NCI-H82 treated with DMSO at 0.1 percent for 48 hours (cell line): ENCODE measurements around the gene NAA40.

ENCODE experiments used
- DNase-seq: peaks from one replicate; lab custom pipeline; 2025; ENCODE audit not compliant: unreplicated experiment; lab: John Stamatoyannopoulos, UW

NAA40 gene

GRCh38 chr11:63912678-63913077 lies 26.1 kb upstream of the NAA40 start:
- DNase-seq: no peak

- no peak for DNase-seq
Measured at GRCh38 chr11:63913866-63914830, 24.7 kb upstream of the NAA40 start.

DNA sequence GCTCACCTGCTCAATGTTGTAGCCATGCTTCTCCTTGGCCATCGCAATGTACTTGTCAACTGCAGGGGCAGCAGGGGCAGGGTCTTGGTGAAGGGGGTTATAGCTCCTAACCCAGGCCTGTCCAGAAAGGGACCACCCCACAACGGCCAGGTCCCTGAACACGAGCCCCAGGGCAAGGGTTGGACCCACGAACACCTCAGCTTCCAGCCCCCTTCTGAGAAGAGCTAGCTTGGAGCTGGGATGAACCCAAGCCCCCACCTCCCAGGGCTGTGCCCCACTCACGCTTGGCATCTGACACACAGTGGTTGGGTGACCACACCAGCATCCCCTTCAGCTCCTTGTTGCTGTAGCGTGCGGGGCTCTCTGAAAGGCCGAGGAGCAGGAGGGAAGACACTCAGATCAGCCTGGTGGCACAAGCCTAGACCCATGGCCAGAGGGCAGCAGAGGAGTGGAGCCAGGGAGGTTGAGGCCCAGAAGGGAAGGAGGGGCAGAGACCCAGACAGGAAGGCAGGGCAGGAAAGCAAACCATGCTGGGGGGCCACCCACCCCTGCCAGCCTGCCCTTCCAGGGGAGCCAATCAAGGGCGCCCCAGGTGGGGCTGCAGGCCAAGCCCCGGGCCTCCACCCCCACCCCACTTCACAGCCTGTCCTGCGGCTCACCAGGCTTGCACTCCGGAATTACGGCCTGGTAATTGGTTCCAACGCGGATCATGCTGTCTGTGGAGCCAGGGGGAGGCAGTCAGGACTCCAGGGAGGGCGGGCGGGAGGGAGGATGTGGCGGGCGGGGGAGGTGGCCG lies 23.7 kb upstream of the NAA40 start:
- DNase-seq: no peak

DNA sequence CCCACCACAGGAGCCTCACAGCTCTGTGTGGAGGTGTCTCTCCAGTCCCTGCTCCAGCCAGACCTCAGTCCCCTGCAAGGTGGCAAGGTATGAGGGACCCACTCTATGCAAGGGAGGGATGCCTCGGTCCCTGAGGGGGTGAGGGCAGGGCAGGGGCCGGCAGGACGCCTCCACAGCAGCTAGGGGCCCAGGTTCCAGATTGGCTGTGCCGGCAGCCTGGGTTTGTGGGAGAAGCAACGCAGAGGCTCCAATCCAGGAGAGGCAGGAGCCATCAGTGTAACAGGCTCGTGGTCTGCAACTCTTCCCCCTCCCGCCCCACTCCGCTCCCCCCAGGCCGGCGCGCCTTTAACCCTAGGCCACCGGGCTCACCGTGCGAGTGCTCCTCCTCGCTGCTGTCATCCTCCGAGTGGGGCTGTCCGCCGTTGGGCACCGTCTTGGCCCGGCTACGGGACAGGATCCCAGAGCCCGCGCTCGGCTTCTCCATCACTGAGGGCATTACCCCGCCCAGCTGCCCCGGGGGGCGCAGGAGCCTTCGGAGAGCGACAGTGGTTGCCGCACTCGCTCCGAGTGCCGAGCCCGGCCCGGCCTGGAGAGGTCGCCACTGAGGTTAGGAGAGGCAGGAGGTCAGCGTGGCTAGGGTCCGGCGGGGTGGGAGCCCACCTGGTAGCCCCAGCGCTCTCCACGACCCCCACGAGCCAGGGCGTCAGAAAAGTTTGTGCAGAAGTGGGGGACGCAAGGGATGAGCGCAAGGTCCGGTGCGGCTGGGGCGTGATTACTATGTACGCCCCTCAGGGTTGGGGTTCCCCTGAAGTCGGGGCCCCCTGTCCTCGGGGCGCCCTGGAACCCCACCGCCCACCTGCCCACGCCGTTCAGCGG lies 22.6 kb upstream of the NAA40 start:
- peak; percentile 27 for DNase-seq

- DNase-seq: peak; percentile 56
Measured at GRCh38 chr11:63916837-63917691, 21.7 kb upstream of the NAA40 start, which contains the start of gene RCOR2. Gene RCOR2 (minus strand): TSS chr11:63917164. CDS start chr11:63916456, 708 bp downstream.

- peak; percentile 78 for DNase-seq
Measured at GRCh38 chr11:63917692-63918506, 20.9 kb upstream of the NAA40 start.

DNA sequence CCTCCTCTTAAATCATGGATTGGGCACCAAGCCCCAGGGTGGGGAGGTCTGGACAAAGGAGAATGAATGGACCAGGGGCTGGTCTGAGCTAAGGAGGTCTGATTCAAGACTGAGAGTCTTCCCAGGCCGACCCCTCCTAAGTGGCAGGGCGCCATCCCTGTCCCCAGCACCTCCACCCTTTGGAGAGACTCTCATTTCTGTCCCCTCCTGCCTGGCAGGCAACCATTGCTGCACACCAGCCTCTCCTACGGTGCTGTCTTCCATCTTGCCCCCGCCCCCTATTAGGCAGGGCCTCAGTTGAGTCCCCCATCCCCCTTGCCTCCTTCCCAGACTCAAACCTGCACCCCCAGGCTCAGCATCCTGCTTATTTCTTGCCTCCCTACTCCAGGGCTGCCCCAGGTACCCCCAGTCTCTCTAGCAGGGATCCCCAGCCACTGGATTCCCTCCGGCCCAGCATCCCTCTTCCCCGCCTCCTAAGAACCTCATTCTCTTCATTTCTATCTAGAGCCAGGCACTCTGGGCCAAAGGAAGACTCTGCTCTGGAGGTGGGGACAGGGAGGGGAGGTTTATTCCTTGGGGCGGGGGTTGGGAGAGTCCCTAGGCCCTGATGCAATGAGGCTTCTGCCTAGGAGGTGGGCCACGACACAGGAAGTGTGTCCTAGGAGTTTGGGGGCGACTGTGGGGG lies 20.2 kb upstream of the NAA40 start:
- DNase-seq: peak; percentile 66

GRCh38 chr11:63919267-63920125 lies 19.3 kb upstream of the NAA40 start:
- DNase-seq: peak; percentile 82

DNA sequence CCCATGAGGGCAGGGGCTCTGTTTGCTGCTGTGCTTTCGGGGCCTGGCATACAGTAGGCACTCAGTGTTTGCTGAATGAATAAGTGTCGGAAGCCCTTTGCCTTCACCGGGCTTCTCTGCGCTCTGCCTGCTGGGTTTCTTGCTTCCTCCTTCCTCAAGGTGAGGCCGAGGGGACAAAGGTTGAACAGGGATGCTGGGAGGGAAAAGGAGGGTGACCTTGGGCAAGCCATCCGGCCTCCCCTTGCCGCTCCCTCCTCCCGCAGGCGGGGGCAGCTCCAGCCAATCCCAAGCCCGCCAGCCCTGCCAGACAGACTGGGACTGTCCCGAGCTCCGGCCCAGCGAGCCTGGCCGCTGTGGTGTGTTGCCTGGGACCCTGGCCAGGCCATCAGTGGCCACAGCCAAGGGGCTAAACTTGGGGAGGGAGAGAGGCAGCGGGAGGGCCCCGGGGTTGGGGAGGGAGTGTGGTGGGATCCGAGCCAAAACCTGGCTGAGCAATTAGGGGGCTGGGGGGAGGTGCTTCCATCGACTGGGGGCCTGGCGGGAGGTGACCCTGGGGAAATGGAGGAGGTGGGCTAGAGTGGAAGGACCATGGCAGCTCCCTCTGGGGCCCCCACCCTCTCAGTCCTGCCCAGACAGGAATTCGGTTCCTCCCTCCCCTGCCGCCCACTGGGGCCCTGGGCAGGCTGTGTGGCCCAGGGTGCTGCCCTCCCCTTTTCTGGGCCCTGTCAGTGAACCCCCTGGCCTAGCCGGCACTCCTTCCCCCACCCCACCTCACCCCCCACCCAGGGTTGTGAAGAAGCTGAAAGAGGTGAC lies 18.5 kb upstream of the NAA40 start:
- DNase-seq: no peak

GRCh38 chr11:63920939-63921417 lies 17.8 kb upstream of the NAA40 start:
- no peak for DNase-seq

DNA sequence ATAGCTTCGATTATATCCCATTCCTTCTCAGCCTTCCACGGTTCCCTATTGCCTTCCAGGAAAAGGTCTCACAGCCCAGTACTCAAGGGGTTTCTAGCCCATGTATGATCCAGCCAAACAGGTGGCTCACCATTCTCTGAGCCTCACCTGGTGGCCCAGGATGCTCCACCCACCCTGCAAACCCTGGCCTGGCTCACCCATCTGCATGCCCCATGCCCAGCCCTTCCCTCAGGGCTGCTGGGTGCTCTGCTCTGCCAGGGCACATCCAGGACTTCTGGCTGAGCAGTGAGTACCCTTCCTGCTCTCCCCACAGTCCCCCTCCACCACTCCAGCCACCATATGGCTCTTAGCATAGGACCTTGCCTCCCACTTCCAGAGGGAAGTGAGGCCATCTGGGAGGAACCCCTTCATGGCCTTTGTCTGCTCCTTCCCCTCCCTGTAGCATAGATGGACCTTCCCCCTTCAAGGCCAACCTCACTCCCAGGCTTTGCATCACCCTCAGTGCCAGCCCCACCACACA lies 16.1 kb upstream of the NAA40 start:
- no peak for DNase-seq

GRCh38 chr11:63923319-63923718 lies 15.5 kb upstream of the NAA40 start:
- no peak for DNase-seq

- DNase-seq: peak; percentile 96
Measured at GRCh38 chr11:63929616-63930015, 9.2 kb upstream of the NAA40 start.

GRCh38 chr11:63931045-63931444 lies 7.8 kb upstream of the NAA40 start:
- DNase-seq: no peak

DNA sequence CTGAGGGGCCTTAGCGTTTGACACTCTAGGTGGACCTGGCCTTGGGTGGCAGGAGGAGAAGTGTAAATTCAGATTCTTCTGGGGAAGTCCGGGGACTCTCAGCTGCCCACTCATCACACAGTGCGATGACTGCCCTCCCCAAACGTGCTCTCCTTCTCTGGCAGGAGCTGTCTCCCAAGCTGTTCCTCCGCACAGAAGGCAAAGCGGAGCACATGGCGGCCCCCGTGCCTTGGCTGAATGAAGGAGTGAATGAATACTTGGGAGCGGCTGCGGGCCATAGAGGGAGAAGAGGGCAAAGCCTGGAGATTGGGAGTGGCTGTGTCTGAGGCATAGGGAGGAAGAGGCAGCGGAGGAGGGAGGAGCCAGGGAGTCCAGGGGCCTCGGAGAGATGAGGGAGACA lies 6.9 kb upstream of the NAA40 start:
- DNase-seq: no peak

DNA sequence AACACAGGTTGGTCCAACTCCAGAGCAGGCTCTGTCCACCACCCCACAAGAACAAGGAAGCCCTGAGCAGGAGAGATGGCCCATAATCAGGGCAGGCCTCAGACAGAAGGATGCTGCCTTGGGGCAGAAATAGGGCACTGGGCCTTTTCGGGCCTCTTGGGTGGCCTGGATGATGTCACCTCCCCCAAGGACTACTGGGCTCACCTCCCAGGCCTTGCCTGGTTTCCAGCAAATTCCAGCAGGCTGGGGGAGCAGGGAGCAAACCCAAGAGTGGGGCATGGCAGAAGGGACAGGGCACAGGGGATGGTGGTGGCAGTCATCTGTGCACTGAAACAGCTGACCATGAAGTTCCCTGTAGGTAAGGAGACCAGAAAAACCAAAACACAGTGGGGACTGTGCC lies 5.3 kb upstream of the NAA40 start:
- DNase-seq: no peak
